Astrocyte (in vitro differentiated cells and primary cell): ENCODE data around the gene SLC10A6. TPM values are rescaled to one million over a fixed set of nuclear protein-coding genes. Genes with fewer than 3 reads are reported as not detected.
A peak's percentile ranks its signal among the peaks of the same experiment; 100 is the strongest.

Experiments
- DNase-seq: peaks from one replicate; pipeline ENCODE4 v3.0.0-alpha.2; 2010; ENCODE audit warnings: low read depth
- FAIRE-seq: peaks from 2 replicates; lab custom pipeline; 2011; peaks lifted over from hg19 to GRCh38; lab: Jason Lieb, UNC
- H2AFZ ChIP-seq: 2 replicates; pipeline ENCODE4 v1.6.0; 2012; ENCODE audit warnings: low read depth, low read length, inconsistent platforms
- H3K27ac ChIP-seq: 2 replicates; pipeline ENCODE4 v1.5.1; 2011; ENCODE audit warnings: low read depth, low read length, inconsistent platforms
- H3K27me3 ChIP-seq: 2 replicates; pipeline ENCODE4 v1.6.0; 2011; ENCODE audit warnings: low read length, inconsistent platforms; ENCODE audit not compliant: insufficient read depth
- H3K36me3 ChIP-seq: 2 replicates; pipeline ENCODE4 v1.5.1; 2011; ENCODE audit warnings: low read length, inconsistent platforms; ENCODE audit not compliant: insufficient read depth
- H3K4me1 ChIP-seq: 2 replicates; pipeline ENCODE4 v1.5.1; 2011; ENCODE audit warnings: low read length, inconsistent platforms; ENCODE audit not compliant: insufficient read depth
- H3K4me2 ChIP-seq: 2 replicates; pipeline ENCODE4 v1.6.0; 2012; ENCODE audit warnings: low read length, inconsistent platforms
- H3K4me3 ChIP-seq: 2 replicates; pipeline ENCODE4 v1.5.1; 2011; ENCODE audit warnings: low read depth, mild to moderate bottlenecking, low read length, inconsistent platforms; ENCODE audit not compliant: insufficient read depth
- H3K79me2 ChIP-seq: 2 replicates; pipeline ENCODE4 v1.6.0; 2012; ENCODE audit warnings: mild to moderate bottlenecking, low read length, inconsistent platforms; ENCODE audit not compliant: insufficient read depth
- H3K9ac ChIP-seq: 2 replicates; pipeline ENCODE4 v1.6.0; 2012; ENCODE audit warnings: mild to moderate bottlenecking, low read length, inconsistent platforms
- H3K9me3 ChIP-seq: 2 replicates; pipeline ENCODE4 v1.5.1; 2012; ENCODE audit warnings: low read depth, mild to moderate bottlenecking, low read length, inconsistent platforms; ENCODE audit not compliant: insufficient read depth
- H4K20me1 ChIP-seq: 2 replicates; pipeline ENCODE4 v1.6.0; 2012; ENCODE audit warnings: low read length, inconsistent platforms; ENCODE audit not compliant: insufficient read depth
- H3K27ac Mint-ChIP-seq: one replicate; pipeline ENCODE4 v1.8.0; 2021; ENCODE audit warnings: mild to moderate bottlenecking, mixed read lengths; ENCODE audit not compliant: unreplicated experiment
- H3K27me3 Mint-ChIP-seq: one replicate; pipeline ENCODE4 v1.8.0; 2021; ENCODE audit warnings: low read depth, mixed read lengths; ENCODE audit not compliant: unreplicated experiment
- H3K36me3 Mint-ChIP-seq: one replicate; pipeline ENCODE4 v1.8.0; 2021; ENCODE audit warnings: low read depth, mixed read lengths; ENCODE audit not compliant: unreplicated experiment
- H3K4me1 Mint-ChIP-seq: one replicate; pipeline ENCODE4 v1.8.0; 2021; ENCODE audit warnings: low read depth, mixed read lengths; ENCODE audit not compliant: unreplicated experiment
- H3K4me3 Mint-ChIP-seq: one replicate; pipeline ENCODE4 v1.8.0; 2021; ENCODE audit warnings: mild to moderate bottlenecking, moderate library complexity, mixed read lengths; ENCODE audit not compliant: unreplicated experiment
- H3K9me3 Mint-ChIP-seq: one replicate; pipeline ENCODE4 v1.8.0; 2021; ENCODE audit warnings: mild to moderate bottlenecking, mixed read lengths; ENCODE audit not compliant: unreplicated experiment
- EZH2 ChIP-seq: IDR thresholded peaks from 2 replicates; pipeline ENCODE4 v1.6.1; 2012; ENCODE audit warnings: mild to moderate bottlenecking, low read length, inconsistent platforms; ENCODE audit not compliant: insufficient read depth
- total RNA-seq: library from RNA; stranded (reverse); gene quantifications from 2 replicates; pipeline ENCODE4 v1.2.1, GENCODE V29; 2021
- TF ChIP-seq, protein P1 (sequence below): IDR thresholded peaks from 2 replicates; pipeline ENCODE4 v1.5.1; 2011; ENCODE audit warnings: low read depth, mild to moderate bottlenecking, inconsistent platforms, low read length, moderate library complexity; ENCODE audit not compliant: insufficient read depth

The SLC10A6 gene
- total RNA-seq, 1 donor from 2014 or later: not detected

DNA sequence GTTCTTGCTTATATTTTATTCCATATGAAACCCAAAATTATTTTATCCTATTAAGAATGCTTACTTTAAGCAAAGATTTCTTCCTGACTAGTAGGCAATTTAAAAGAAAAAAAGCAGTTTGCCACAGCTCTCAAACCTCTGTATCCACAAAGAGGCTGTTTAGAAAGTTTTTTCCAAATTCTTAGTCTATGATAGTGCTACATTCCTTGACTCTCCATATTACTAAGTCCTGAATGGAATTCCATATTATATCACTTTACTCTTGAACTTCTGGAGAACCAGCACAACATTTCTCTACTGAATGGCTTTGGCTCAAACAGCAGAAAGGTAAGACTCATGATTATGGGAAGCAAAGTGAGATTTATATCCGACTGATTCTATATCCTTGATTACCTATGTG, 8.3 kb downstream of the SLC10A6 start:
- Histone ChIP-seq H3K27me3 (no peaks in the 10 kb centered on the region), H3K79me2 (no peaks in the 10 kb centered on the region), H2AFZ (no peak overlapping the region), H3K4me3 (no peak overlapping the region), H3K4me1 (no peaks in the 10 kb centered on the region), H3K9me3 (no peaks in the 10 kb centered on the region), H3K4me2 (no peak overlapping the region), H3K36me3 (no peaks in the 10 kb centered on the region), H3K9ac (no peak overlapping the region), H4K20me1 (no peaks in the 10 kb centered on the region), H3K27ac (no peak overlapping the region)
- peak; percentile 31 for DNase-seq
- no peak for TF ChIP-seq EZH2
- TF ChIP-seq, protein P1, sequence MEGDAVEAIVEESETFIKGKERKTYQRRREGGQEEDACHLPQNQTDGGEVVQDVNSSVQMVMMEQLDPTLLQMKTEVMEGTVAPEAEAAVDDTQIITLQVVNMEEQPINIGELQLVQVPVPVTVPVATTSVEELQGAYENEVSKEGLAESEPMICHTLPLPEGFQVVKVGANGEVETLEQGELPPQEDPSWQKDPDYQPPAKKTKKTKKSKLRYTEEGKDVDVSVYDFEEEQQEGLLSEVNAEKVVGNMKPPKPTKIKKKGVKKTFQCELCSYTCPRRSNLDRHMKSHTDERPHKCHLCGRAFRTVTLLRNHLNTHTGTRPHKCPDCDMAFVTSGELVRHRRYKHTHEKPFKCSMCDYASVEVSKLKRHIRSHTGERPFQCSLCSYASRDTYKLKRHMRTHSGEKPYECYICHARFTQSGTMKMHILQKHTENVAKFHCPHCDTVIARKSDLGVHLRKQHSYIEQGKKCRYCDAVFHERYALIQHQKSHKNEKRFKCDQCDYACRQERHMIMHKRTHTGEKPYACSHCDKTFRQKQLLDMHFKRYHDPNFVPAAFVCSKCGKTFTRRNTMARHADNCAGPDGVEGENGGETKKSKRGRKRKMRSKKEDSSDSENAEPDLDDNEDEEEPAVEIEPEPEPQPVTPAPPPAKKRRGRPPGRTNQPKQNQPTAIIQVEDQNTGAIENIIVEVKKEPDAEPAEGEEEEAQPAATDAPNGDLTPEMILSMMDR: no peak
- Mint-ChIP-seq H3K4me1 (peaks cover 7% of the 10 kb centered on the region), H3K9me3 (peaks cover 3% of the 10 kb centered on the region), H3K27me3 (no peaks in the 10 kb centered on the region), H3K36me3 (peaks cover 3% of the 10 kb centered on the region), H3K4me3 (no peak overlapping the region), H3K27ac (no peak overlapping the region)
- peak; percentile 78 for FAIRE-seq

DNA sequence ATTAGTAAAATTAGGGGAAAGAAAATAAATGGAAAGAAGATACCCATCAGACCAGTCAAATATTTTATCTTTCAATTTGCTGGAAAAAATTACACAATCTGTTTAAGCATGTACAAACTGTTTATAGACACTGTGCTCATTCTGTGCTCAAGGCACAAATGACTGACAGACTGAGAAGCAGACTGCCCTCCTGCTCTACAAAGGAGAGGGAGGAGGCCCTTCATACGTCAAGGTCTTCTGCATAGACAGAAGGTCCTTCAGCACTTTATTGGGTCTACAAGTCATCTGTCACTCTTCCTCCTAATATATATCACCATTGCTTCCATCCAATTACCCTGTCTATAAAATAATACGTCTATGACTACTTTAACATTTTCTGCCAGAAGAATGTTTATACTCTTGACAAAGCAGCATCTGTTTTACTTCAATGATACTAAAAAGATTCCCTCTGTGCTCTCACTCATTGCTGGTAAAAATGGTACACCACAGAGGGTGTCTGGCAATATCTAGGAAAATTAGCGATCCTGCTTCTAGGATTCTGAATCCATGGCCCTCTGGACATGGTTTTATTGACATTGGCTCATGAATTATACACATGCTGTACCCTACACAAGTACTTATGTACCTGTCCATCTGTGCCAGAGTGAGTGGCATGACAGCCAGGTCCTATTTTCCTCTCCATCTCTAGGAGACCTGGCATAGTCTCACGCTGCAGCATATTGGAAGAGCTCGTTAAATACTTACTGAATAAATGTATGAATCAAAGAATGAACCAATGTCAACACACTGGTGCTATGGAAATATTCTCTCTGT, 11.3 kb downstream of the SLC10A6 start:
- no peak overlapping the region for H2AFZ ChIP-seq
- FAIRE-seq: no peak
- H3K36me3 Mint-ChIP-seq: no peaks in the 10 kb centered on the region

More for the DNA sequence above, 11.3 kb downstream of the SLC10A6 start:
- no peak overlapping the region for H3K4me3 ChIP-seq
- H3K79me2 ChIP-seq: no peaks in the 10 kb centered on the region
- no peak for DNase-seq
- peaks cover 4% of the 10 kb centered on the region for H3K27me3 Mint-ChIP-seq
- no peaks in the 10 kb centered on the region for H3K27me3 ChIP-seq
- no peak overlapping the region for H3K4me2 ChIP-seq
- H3K27ac Mint-ChIP-seq: no peak overlapping the region
- H3K9me3 Mint-ChIP-seq: no peaks in the 10 kb centered on the region
- peaks cover 10% of the 10 kb centered on the region for H3K4me1 Mint-ChIP-seq
- H3K4me1 ChIP-seq: no peaks in the 10 kb centered on the region
- H4K20me1 ChIP-seq: no peaks in the 10 kb centered on the region
- H3K9me3 ChIP-seq: no peaks in the 10 kb centered on the region
- no peaks in the 10 kb centered on the region for H3K36me3 ChIP-seq
- no peak overlapping the region for H3K4me3 Mint-ChIP-seq
- H3K27ac ChIP-seq: no peak overlapping the region
- TF ChIP-seq, protein P1: no peak
- no peak for TF ChIP-seq EZH2
- no peak overlapping the region for H3K9ac ChIP-seq
